ENCODE results near the gene GSKIP.

GSKIP gene

GRCh38 chr14:96400495-96400894, 37.2 kb downstream of the GSKIP start:
- no peak for FAIRE-seq
- no peak for DNase-seq (ENCODE audit: insufficient read length)
- TF ChIP-seq POLR2A (IDR thresholded peaks at IDR 0.05; ENCODE audit: low read depth, low read length) (no peak), TAF1 (IDR thresholded peaks at IDR 0.05; ENCODE audit: borderline replicate concordance, low read depth, low read length) (no peak), POLR2AphosphoS5 (IDR thresholded peaks at IDR 0.05; ENCODE audit: low read depth, low read length) (no peak)

- no peak for FAIRE-seq
- no peak for DNase-seq (ENCODE audit: insufficient read length)
- no peak for TF ChIP-seq POLR2A (IDR thresholded peaks at IDR 0.05; ENCODE audit: low read depth, low read length)
- no peak for TF ChIP-seq TAF1 (IDR thresholded peaks at IDR 0.05; ENCODE audit: borderline replicate concordance, low read depth, low read length)
- TF ChIP-seq POLR2AphosphoS5 (IDR thresholded peaks at IDR 0.05; ENCODE audit: low read depth, low read length), result no peak
Measured at GRCh38 chr14:96403409-96403808, 40.1 kb downstream of the GSKIP start.

GRCh38 chr14:96405677-96406076, 42.4 kb downstream of the GSKIP start:
- no peak for FAIRE-seq
- TF ChIP-seq POLR2AphosphoS5 (IDR thresholded peaks at IDR 0.05; ENCODE audit: low read depth, low read length), result no peak
- no peak for TF ChIP-seq TAF1 (IDR thresholded peaks at IDR 0.05; ENCODE audit: borderline replicate concordance, low read depth, low read length)
- TF ChIP-seq POLR2A (IDR thresholded peaks at IDR 0.05; ENCODE audit: low read depth, low read length), result no peak
- DNase-seq (ENCODE audit: insufficient read length), result no peak

- TF ChIP-seq POLR2AphosphoS5 (IDR thresholded peaks at IDR 0.05; ENCODE audit: low read depth, low read length) (no peak), POLR2A (IDR thresholded peaks at IDR 0.05; ENCODE audit: low read depth, low read length) (no peak), TAF1 (IDR thresholded peaks at IDR 0.05; ENCODE audit: borderline replicate concordance, low read depth, low read length) (no peak)
- DNase-seq (ENCODE audit: insufficient read length), result no peak
- no peak for FAIRE-seq
Measured at GRCh38 chr14:96407935-96408570, 44.7 kb downstream of the GSKIP start.

- no peak for TF ChIP-seq POLR2A (IDR thresholded peaks at IDR 0.05; ENCODE audit: low read depth, low read length)
- TF ChIP-seq POLR2AphosphoS5 (IDR thresholded peaks at IDR 0.05; ENCODE audit: low read depth, low read length), result no peak
- TF ChIP-seq TAF1 (IDR thresholded peaks at IDR 0.05; ENCODE audit: borderline replicate concordance, low read depth, low read length), result no peak
- DNase-seq (ENCODE audit: insufficient read length) (no peak), FAIRE-seq (no peak)
Measured at GRCh38 chr14:96408608-96409007, 45.3 kb downstream of the GSKIP start.

GRCh38 chr14:96409701-96410100, 46.4 kb downstream of the GSKIP start:
- TF ChIP-seq POLR2AphosphoS5 (IDR thresholded peaks at IDR 0.05; ENCODE audit: low read depth, low read length) (no peak), TAF1 (IDR thresholded peaks at IDR 0.05; ENCODE audit: borderline replicate concordance, low read depth, low read length) (no peak), POLR2A (IDR thresholded peaks at IDR 0.05; ENCODE audit: low read depth, low read length) (no peak)
- DNase-seq (ENCODE audit: insufficient read length) (no peak), FAIRE-seq (no peak)

- no peak for FAIRE-seq
- TF ChIP-seq TAF1 (IDR thresholded peaks at IDR 0.05; ENCODE audit: borderline replicate concordance, low read depth, low read length) (no peak), POLR2A (IDR thresholded peaks at IDR 0.05; ENCODE audit: low read depth, low read length) (no peak), POLR2AphosphoS5 (IDR thresholded peaks at IDR 0.05; ENCODE audit: low read depth, low read length) (no peak)
- DNase-seq (ENCODE audit: insufficient read length), result no peak
Measured at GRCh38 chr14:96410119-96410518, 46.8 kb downstream of the GSKIP start.

- FAIRE-seq (no peak), DNase-seq (ENCODE audit: insufficient read length) (no peak)
- TF ChIP-seq POLR2AphosphoS5 (IDR thresholded peaks at IDR 0.05; ENCODE audit: low read depth, low read length) (no peak), POLR2A (IDR thresholded peaks at IDR 0.05; ENCODE audit: low read depth, low read length) (no peak), TAF1 (IDR thresholded peaks at IDR 0.05; ENCODE audit: borderline replicate concordance, low read depth, low read length) (no peak)
Measured at GRCh38 chr14:96413526-96413925, 50.2 kb downstream of the GSKIP start.

GRCh38 chr14:96415559-96415958, 52.2 kb downstream of the GSKIP start:
- no peak for TF ChIP-seq POLR2AphosphoS5 (IDR thresholded peaks at IDR 0.05; ENCODE audit: low read depth, low read length)
- no peak for TF ChIP-seq TAF1 (IDR thresholded peaks at IDR 0.05; ENCODE audit: borderline replicate concordance, low read depth, low read length)
- TF ChIP-seq POLR2A (IDR thresholded peaks at IDR 0.05; ENCODE audit: low read depth, low read length), result no peak
- FAIRE-seq (no peak), DNase-seq (ENCODE audit: insufficient read length) (no peak)

GRCh38 chr14:96416292-96416691, 53.0 kb downstream of the GSKIP start:
- TF ChIP-seq POLR2AphosphoS5 (IDR thresholded peaks at IDR 0.05; ENCODE audit: low read depth, low read length) (no peak), TAF1 (IDR thresholded peaks at IDR 0.05; ENCODE audit: borderline replicate concordance, low read depth, low read length) (no peak), POLR2A (IDR thresholded peaks at IDR 0.05; ENCODE audit: low read depth, low read length) (no peak)
- no peak for FAIRE-seq
- DNase-seq (ENCODE audit: insufficient read length), result no peak

- TF ChIP-seq POLR2AphosphoS5 (IDR thresholded peaks at IDR 0.05; ENCODE audit: low read depth, low read length) (no peak), POLR2A (IDR thresholded peaks at IDR 0.05; ENCODE audit: low read depth, low read length) (no peak), TAF1 (IDR thresholded peaks at IDR 0.05; ENCODE audit: borderline replicate concordance, low read depth, low read length) (no peak)
- FAIRE-seq (no peak), DNase-seq (ENCODE audit: insufficient read length) (no peak)
Measured at GRCh38 chr14:96417254-96417653, 53.9 kb downstream of the GSKIP start.

GRCh38 chr14:96418075-96418474, 54.7 kb downstream of the GSKIP start:
- no peak for FAIRE-seq
- DNase-seq (ENCODE audit: insufficient read length), result no peak
- TF ChIP-seq POLR2A (IDR thresholded peaks at IDR 0.05; ENCODE audit: low read depth, low read length) (no peak), TAF1 (IDR thresholded peaks at IDR 0.05; ENCODE audit: borderline replicate concordance, low read depth, low read length) (no peak), POLR2AphosphoS5 (IDR thresholded peaks at IDR 0.05; ENCODE audit: low read depth, low read length) (no peak)
